Hepatocyte (in vitro differentiated cells): ENCODE results near the gene HNMT.

Experiments used
- CTCF ChIP-seq: fragments of 200-600 bp; sonication (generic); IDR thresholded peaks from 2 replicates; pipeline ENCODE4 v1.5.1; 2016; ENCODE audit warnings: antibody characterized with exemption, mild to moderate bottlenecking; ENCODE audit not compliant: poor library complexity
- EZH2 ChIP-seq: fragments of 200-600 bp; sonication (generic); IDR thresholded peaks from 2 replicates; pipeline ENCODE4 v1.6.1; 2016; ENCODE audit warnings: antibody characterized with exemption, mild to moderate bottlenecking, borderline replicate concordance
- EZH2phosphoT487 ChIP-seq: fragments of 200-600 bp; sonication (generic); IDR thresholded peaks from one replicate; pipeline ENCODE4 v1.6.1; 2018; ENCODE audit warnings: antibody characterized with exemption, mild to moderate bottlenecking, low read depth, moderate library complexity; ENCODE audit not compliant: unreplicated experiment, severe bottlenecking

- TF ChIP-seq EZH2phosphoT487 (no peak), CTCF (no peak), EZH2 (no peak)
Measured at GRCh38 chr2:138036522-138036921, 72.2 kb downstream of the HNMT start.
